B cell (primary cell): ENCODE results near the gene RBM7.

Experiments used
- EZH2 ChIP-seq: IDR thresholded peaks from 2 replicates; pipeline ENCODE4 v1.6.1; 2012; ENCODE audit warnings: borderline replicate concordance, low read depth, mild to moderate bottlenecking, moderate library complexity, low read length; ENCODE audit not compliant: insufficient read depth, poor library complexity, severe bottlenecking
- TF ChIP-seq, protein P1 (sequence below): fragments of 200-600 bp; IDR thresholded peaks from one replicate; pipeline ENCODE4 v1.8.0; 2022; ENCODE audit warnings: antibody characterized with exemption, mild to moderate bottlenecking

GRCh38 chr11:114386131-114386530, 14.3 kb upstream of the RBM7 start:
- TF ChIP-seq, protein P1, sequence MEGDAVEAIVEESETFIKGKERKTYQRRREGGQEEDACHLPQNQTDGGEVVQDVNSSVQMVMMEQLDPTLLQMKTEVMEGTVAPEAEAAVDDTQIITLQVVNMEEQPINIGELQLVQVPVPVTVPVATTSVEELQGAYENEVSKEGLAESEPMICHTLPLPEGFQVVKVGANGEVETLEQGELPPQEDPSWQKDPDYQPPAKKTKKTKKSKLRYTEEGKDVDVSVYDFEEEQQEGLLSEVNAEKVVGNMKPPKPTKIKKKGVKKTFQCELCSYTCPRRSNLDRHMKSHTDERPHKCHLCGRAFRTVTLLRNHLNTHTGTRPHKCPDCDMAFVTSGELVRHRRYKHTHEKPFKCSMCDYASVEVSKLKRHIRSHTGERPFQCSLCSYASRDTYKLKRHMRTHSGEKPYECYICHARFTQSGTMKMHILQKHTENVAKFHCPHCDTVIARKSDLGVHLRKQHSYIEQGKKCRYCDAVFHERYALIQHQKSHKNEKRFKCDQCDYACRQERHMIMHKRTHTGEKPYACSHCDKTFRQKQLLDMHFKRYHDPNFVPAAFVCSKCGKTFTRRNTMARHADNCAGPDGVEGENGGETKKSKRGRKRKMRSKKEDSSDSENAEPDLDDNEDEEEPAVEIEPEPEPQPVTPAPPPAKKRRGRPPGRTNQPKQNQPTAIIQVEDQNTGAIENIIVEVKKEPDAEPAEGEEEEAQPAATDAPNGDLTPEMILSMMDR = no peak
- no peak for TF ChIP-seq EZH2
